HG02970 (cell line): ENCODE measurements around the gene GSKIP.
"Not testable (repeated sequence)": the region's sequence is repeated elsewhere in the genome, so short reads cannot be mapped to it uniquely, and the experiment has no call there.

Experiments
- ATAC-seq: cut with Tn5 transposase; IDR thresholded peaks from one replicate; pipeline ENCODE4 v1.9.1; 2021; ENCODE audit warnings: mild to moderate bottlenecking, moderate library complexity, moderate number of reproducible peaks; ENCODE audit not compliant: unreplicated experiment, low FRiP score

Gene GSKIP, protein sequence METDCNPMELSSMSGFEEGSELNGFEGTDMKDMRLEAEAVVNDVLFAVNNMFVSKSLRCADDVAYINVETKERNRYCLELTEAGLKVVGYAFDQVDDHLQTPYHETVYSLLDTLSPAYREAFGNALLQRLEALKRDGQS

DNA sequence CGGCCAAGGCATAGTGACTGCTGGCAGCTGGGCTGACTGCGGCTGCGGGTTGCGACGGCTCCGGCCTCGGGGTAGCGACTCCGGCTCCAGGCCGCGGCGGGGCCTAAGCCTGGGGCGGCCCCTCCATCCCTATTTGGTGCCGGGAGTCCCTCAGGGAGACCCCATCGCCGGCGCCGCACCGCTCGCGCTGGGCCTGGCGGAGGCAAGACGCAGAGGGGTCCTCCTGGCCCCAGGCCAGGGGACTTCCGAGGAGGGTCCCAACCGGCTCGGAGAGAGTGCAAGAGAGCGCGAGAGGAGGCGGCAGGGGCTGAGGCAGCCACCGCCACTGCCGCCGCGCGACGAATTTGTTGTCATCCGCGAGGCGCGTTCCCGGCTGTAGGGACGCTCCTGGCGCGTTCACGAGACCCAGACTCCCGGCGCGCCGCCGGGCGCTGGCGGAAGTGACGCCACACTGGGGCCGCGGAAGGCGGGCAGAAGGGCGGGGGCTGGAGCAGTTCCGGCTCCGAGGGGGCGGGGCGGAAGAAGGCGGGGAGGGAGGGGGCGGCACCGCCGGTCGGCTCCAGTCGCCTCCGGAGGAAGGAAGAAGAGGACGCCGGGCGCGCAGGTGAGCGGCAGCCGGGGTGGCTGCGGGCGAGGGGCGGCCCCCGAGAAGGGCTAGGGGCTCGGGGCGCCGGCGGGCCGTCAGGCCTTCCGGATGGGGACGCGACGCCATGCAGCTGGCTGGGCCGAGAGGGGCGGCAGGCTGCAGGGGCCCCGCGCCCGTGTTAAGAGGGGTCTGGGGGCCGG, at the start of gene GSKIP, which contains the start of gene ATG2B:
Gene GSKIP (plus strand): TSS at position 562 of the 786 bp plus-strand sequence. CDS start 18,722 bp downstream, outside the sequence.
Gene ATG2B (minus strand): TSS at position 377 of the 786 bp plus-strand sequence. CDS start 365 bp downstream, at position 12.
- peak; percentile 79 for ATAC-seq

DNA sequence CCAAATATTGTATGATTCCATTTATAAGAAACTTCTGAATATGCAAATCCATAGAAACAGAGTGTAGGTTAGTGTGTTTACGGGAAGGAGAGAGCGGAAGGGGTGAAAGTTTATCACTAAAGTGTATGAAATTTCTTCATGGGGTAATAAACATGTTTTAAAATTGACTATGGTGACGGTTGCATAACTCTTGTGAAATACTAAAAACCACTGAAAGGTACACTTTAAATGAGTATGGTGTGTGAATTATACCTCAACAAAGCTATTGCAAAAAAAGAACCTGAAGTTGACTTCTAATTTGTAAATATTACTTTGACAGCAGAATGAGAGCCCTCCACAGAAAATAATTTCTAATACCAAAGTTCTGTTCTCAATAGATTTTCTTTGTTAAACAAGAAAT, 47.2 kb upstream of the GSKIP start:
- ATAC-seq, result no peak

DNA sequence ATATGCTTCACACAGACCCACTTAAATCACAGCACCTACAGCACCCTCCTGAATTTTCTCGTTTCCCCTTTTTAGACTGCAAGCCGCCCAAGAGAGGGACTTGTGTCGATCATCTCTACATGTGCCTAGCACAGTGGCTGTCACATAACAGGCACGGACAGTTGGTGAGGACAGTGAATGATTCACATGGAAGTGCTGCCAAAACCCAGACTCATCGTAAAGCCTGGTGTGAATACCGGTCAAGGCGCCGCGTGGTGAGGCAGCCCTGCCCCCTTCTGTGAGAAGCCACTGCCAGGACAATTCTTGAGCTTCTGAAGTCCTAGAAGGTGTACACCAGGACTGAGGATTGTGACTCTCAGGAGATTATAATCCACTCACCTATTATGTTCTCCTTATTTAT, 44.5 kb upstream of the GSKIP start:
- ATAC-seq, result no peak

DNA sequence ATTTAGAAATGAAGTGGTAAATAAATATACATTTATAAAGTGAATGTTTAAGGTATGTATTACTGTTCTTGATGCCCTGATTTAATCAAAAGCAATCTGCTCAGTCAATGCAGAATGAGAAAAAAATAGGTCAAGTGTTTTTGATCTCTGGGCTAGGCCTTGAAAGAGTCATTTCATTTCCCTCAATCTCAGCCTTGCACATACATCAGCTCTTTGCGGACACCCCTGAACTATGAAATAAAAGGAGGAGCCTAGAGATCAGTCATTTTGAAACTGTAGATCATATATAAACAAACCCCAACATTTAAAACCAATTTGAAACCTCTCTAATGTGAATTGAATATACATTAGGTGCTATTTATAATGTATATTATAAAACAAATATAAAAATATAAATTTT, 42.7 kb upstream of the GSKIP start:
- ATAC-seq, result no peak

DNA sequence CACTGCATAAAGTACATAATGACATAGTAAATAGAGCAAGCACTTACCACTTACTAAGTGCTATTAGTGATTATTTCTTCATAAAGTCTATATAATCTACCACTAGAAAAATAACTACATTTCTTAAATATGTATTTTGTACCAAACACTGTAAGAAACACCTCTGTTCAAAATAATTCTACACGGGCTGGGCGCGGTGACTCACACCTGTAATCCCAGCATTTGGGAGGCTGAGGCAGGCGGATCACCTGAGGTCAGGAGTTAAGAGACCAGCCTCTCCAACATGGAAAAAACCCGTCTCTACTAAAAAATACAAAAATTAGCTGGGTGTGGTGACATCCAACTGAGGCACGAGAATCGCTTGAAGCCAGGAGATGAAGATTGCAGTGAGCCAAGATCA, 39.1 kb upstream of the GSKIP start:
- ATAC-seq, result no peak

DNA sequence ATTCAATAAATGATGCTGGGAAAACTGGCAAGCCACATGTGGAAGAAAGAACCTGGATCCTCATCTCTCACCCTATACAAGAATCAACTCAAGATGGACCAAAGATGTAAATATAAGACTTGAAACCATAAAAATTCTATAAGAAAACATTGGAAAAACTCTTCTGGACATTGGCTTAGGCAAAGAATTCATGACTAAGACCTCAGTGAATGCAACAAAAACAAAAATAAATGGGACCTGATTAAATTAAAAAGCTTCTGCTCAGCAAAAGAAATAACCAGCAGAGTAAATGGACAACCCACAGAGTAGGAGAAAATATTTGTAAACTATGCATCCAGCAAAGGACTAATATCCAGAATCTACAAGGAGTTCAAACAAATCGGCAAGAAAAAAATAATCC, 24.8 kb upstream of the GSKIP start:
- no peak for ATAC-seq

DNA sequence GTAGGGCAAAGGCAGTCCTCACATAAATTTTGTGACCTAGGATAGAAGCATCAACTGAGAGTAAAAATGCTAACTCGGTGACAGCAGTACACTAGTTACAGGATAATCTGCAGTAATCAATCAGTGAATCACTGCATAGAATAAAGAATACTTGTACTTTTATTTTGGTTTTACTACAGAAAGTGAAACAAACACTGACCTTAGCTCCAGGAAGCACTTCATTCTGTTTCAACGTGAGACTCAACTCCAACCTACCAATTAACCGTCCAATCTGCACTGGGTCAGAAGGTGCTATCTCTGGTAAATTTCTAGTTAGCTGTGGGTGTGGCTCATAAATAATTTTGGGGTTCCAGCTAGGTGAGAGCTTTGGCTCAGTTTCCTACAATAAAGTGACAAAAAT, 22.0 kb upstream of the GSKIP start:
- ATAC-seq, result no peak

DNA sequence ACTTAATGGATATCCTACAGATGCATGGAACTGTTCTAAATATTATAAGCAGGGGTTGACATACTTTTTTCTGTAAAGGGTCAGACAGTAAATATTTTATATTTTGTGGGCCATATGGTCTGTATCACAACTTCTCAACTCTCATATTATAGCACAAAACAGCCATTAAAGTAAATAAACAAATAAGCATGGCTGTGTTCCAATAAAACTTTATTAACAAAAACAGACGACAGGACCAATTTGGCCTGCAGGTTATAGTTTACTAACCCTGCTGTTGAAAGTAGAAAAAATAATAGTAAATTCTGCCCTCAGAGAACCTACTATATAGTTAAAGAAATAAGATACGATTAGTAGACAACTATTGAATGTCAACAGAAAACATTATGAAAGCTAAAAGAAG, 17.7 kb upstream of the GSKIP start:
- no peak for ATAC-seq

DNA sequence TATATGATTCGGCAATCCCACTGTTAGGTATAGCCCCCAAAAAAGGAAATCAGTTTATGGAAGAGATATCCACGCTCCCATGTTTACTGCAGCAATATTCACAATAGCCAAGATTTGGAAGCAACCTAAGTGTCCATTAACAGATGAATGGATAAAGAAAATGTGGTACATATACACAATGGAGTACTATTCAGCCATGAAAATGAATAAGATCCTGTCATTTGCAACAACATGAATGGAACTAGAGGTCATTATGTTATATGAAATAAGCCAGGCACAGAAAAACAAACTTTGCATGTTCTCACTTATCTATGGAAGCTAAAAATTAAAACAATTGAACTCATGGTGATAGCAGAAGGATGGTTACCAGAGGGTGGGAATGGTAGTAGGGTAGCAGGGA, 15.4 kb upstream of the GSKIP start:
- not testable (repeated sequence) for ATAC-seq

DNA sequence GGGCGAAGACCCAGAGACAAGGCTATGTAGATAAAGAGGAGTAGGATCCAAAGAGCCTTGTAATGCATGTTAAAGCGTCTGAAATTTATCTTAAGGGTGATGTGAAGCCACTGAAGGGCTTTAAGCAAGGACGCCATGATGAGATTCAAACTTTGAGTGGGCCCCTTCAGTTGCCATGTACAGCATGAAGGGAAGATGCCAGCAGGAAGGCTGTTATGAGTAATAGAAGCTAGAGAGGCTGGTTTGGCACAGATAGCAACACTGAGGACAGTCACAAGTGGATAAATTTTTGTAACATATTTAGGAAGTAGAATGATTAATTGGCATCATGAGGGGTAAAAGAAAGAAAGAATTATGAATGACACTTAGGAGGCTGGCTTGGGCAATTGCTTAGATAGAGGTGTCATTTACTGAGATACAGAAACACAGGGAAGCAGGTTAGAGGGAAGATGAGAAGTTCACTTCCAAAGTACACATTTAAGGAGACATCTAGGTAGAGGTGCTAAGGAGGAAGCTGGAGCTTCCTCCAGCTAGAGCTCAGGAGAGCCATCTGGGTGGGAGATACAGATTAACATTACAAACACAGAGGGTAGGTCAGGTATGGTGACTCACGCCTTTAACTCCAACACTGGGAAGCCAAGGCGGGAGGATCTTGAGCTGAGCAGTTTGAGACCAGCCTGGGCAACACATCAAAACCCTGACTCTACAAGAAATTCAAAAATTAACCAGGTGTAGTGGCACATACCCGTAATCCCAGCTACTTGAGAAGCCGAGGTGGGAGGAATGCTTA, 13.8 kb upstream of the GSKIP start:
- ATAC-seq, result no peak

DNA sequence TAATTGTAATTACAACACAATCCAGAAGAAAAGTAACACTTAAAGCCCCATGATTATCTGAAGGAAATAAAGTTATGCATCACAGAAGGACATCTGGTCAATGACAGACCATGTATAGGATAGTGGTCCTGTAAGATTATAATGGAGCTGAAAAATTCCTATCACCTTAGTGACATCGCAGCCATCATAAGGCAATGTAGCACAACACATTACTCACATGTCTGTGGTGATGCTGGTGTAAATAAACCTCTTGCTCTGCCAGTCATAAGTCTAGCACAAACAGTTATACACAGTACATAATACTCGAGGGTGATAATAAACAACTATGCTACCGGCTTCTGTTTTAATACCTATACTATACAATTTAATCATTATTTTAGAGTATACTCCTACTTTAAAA, 11.3 kb upstream of the GSKIP start:
- no peak for ATAC-seq

DNA sequence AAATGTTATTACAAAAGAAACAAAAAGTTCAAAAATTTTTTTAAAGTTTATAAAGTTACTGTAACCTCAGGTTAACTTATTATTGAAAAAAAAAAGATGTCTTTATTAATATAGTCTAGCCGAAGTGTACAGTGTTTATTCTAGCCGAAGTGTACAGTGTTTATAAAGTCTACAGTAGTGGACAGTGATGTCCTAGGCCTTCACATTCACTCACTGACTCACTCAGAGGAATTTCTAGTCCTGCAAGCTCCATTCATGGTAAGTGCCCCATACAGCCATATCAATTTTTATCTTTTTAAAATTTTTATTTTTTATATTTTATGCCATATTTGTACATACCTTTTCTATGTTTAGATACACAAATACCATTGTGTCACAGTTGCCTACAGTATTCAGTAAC, 10.6 kb upstream of the GSKIP start:
- ATAC-seq, result no peak

DNA sequence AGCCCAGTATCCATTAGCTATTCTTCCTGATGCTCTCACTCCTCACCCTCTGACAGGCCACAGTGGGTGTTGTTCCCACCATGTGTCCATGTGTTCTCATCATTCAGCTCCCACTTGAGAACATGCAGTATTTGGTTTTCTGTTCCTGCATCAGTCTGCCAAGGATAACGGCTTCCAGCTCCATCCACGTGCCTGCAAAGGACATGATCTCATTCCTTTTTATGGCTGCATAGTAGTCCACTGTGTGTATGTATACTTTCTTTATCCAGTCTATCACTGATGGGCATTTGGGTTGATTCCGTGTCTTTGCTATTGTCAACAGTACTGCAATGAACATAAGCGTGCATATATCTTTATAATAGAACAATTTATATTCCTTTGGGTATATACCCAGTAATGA, 9.1 kb upstream of the GSKIP start:
- no peak for ATAC-seq

DNA sequence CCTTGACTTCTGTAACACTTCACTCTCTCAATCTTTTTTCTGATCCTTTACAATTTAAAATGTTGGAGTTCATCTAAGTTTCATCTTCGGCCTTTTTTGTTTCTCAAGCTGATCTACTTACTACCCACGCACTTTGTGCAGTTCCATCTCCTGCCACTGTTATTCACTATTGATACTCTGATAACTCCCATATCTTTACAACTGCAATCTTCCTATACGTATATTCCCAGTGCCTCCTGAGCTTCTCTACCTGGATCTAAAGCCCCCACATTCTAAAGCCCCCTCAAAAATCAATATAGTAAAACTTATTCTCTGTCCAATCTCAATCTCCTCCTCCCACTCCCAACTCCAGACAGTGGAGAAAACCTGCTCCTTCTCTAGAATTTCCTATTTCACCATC, 6.1 kb upstream of the GSKIP start:
- no peak for ATAC-seq

DNA sequence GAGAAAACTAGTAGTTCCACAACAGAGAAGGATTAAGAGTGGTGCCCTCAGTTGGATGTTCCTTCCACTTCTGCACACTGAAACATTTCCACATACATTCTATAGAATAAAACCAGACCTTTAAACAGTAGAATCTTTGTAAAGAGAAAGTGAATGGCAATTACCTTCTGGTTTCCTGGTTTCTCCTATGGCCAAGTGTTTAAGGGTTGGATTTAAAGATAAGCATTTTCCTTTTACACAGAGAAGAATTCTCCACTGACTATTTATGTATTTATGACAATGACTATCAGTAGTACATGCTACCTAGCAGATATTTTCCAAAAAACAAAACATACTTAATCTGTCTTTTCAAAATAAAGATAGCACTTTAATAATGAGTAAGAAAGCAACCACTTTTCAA, 3.4 kb upstream of the GSKIP start:
- ATAC-seq, result no peak

DNA sequence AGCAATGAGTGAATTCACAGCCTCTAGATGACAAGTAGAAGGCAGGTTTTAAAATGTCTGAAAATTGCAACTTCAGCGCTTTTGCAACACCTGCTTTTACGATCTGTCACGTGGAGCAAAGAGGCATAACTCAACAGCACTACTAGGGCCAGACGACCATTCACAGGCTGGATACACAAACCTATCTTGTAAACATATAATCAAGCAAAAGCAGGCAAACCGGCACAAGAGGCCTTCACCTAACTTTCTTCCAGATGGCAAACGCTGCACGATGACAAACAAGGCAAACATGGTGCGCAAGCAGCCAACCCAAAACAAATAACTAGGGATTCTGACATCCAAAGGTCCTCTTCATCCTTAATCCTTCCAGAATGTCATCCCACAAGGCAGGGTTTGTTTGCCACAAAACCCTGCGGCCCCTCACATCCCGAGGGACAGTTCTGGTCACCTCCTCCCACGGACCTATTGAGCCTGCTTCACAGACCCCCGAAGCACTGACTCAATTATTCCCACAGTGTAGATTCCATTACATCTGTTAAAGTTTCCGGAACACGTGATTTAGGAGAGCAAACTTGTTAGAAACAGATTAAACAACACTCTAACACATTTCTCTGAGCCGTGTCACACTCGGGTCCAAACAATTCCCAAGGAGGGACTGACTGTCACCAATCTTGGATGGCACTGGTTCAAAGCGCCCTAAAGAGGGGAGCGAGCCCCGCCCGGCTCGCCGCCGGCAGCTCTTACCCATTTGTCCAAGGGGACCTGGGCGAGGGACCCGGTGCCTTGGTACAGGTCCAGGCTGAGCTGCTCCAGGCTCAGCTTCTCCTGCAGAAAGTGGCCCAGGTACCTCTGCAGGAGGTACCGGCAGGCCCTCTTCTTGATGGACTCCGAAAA, 1.0 kb upstream of the GSKIP start:
- peak; percentile 19 for ATAC-seq

DNA sequence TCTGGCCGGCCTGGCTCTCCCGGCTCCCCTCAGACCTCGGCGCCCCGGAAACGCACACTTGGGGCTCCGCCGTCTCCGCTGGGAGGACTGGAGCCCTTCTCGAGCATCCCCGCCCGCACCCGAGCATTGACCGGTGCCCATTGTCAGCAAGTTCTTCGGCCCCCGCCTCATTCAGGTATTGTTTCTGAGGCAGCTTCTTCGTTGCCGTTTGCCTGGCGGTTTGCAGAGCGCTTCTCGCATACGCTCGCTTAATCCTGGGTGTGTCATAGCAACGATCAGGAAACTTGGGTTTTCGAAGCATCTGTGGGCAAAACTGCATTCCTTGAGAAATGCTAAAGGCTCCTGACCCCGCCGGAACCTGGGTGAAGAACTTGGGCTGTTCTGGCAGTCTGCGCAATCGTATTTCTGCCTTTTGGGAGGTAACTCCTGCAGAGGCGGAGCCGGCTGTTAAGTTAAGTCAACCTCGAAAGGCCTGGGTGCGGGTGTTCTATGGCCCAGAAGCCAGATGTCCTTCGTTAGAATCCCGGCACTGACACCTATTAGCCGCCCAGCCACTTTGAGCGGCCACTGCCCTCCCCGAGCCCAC, 518 bp downstream of the GSKIP start:
- peak; percentile 22 for ATAC-seq

DNA sequence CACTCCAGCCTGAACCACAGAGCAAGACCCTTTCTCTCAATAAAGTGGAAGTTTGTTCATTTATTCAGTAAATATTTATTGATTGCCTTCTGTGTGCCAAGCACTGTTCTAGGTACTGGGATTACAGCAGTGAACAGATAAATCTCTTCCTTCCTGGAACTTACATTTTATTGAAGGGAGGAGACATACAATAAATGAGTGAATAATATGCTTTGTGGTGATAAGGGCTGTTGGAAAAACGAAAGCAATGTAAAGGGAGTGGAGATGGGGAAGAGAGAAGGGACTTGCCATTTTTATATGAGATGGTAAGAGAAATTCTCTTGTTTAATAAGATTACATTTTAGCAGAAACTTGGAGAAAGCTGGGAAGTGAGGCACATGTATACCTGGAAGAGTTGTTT, 1.6 kb downstream of the GSKIP start:
- ATAC-seq, result no peak

DNA sequence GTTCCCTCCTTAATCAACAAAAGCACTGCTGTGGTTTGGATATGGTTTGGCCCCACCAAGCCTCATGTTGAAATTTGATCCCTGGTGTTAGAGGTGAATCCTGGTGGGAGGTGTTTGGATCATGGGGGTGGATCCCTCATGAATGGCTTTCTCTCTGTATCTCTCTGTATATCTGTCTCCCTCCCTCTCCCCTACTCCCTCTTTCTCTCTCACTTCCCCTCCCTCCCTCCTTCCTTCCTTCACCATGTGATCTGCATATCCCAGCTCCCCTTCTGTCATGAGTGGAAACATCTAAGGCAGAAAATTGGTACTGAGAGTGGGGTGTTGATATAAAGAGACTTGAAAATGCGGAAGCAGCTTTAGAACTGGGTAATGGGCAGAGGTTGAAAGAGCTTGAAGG, 5.2 kb downstream of the GSKIP start:
- no peak for ATAC-seq

DNA sequence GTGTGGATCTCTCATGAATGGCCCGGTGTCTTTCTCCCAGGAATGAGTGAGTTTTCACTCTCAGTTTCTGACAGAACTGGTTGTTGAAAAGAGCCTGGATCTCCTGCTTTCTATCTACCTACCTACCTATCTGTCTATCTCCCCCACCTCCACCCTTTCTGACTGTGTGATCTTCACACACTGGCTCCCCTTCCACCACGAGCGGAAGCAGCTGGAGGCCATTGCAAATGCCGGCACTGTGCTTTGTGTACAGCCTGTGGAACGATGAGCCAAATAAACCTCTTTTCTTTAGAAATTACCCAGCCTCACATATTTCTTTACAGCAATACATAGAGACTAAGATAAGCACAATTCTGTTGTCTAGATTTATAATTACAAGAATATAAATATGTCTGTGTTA, 7.2 kb downstream of the GSKIP start:
- ATAC-seq, result no peak
